HepG2 (cell line): ENCODE results near the gene DLG5.

ENCODE experiments used
- CBX2 ChIP-seq, 2 experiments: fragments of 200-600 bp in 1 of 2; sonication (generic); formaldehyde crosslinking in 1 of 2; IDR thresholded peaks; 2 replicates each; pipeline versions ENCODE4 v1.7.0 to v1.8.1; 2018 to 2022; ENCODE audit warnings: low read depth in 2 of 2, low read length in 1 of 2, mild to moderate bottlenecking in 1 of 2, missing genetic modification reagents in 1 of 2
- CHCHD3 ChIP-seq: sonication (generic); formaldehyde crosslinking; IDR thresholded peaks from 2 replicates; pipeline ENCODE4 v1.8.0; 2022; ENCODE audit warnings: mild to moderate bottlenecking, missing genetic modification reagents, moderate library complexity
- CTCF ChIP-seq: sonication (generic); formaldehyde crosslinking; IDR thresholded peaks from 2 replicates; pipeline ENCODE4 v1.5.0; 2020; ENCODE audit warnings: mild to moderate bottlenecking, missing genetic modification reagents, moderate library complexity
- EHMT2 ChIP-seq: fragments of 200-600 bp; sonication (generic); IDR thresholded peaks from 2 replicates; pipeline ENCODE4 v1.7.0; 2017; ENCODE audit warnings: antibody characterized with exemption, low read depth, low read length, borderline replicate concordance
- KDM5A ChIP-seq: fragments of 200-600 bp; sonication (generic); IDR thresholded peaks from 2 replicates; pipeline ENCODE4 v1.7.0; 2018; ENCODE audit warnings: antibody characterized with exemption, mild to moderate bottlenecking, low read length, borderline replicate concordance
- MAX ChIP-seq: IDR thresholded peaks from 2 replicates; pipeline ENCODE4 v1.6.1; 2012; ENCODE audit warnings: inconsistent platforms
- MTF1 ChIP-seq: sonication (generic); formaldehyde crosslinking; IDR thresholded peaks from 2 replicates; pipeline ENCODE4 v1.5.0; 2020; ENCODE audit warnings: missing genetic modification reagents
- SIN3A ChIP-seq: IDR thresholded peaks from 2 replicates; pipeline ENCODE4 v1.6.1; 2011; ENCODE audit warnings: low read depth, mild to moderate bottlenecking, control low read depth, low read length, borderline replicate concordance
- YY1 ChIP-seq: IDR thresholded peaks from 2 replicates; pipeline ENCODE4 v1.6.1; 2011; ENCODE audit warnings: low read length, low read depth, moderate library complexity, mild to moderate bottlenecking; ENCODE audit not compliant: insufficient read depth, insufficient replicate concordance
- ZKSCAN1 ChIP-seq: fragments of 150-350 bp; IDR thresholded peaks from 2 replicates; pipeline ENCODE4 v1.6.1; 2014; ENCODE audit warnings: low read length
- ZNF274 ChIP-seq: sonication (generic); formaldehyde crosslinking; IDR thresholded peaks from 2 replicates; pipeline ENCODE4 v1.5.1; 2020; ENCODE audit warnings: mild to moderate bottlenecking, missing genetic modification reagents
- ZSCAN29 ChIP-seq: sonication (generic); formaldehyde crosslinking; conservative IDR thresholded peaks from 2 replicates; pipeline ENCODE4 v1.4.0; 2020; ENCODE audit warnings: mild to moderate bottlenecking, missing genetic modification reagents

- TF ChIP-seq CHCHD3 (CRISPR knock-in tag): no peak
- TF ChIP-seq EHMT2: no peak
- no peak for TF ChIP-seq KDM5A
- TF ChIP-seq YY1: no peak
- no peak for TF ChIP-seq MAX
- TF ChIP-seq ZNF274 (CRISPR knock-in tag): no peak
- TF ChIP-seq ZKSCAN1: no peak
- no peak for TF ChIP-seq ZSCAN29 (CRISPR knock-in tag)
- TF ChIP-seq SIN3A: no peak
- TF ChIP-seq CTCF (CRISPR knock-in tag): no peak
- TF ChIP-seq CBX2 (IDR thresholded peaks at IDR 0.05; ENCODE audit: low read depth, low read length): no peak
- TF ChIP-seq CBX2 (CRISPR knock-in tag; IDR thresholded peaks at IDR 0.05; ENCODE audit: low read depth): no peak
- no peak for TF ChIP-seq MTF1 (CRISPR knock-in tag)
Observed at GRCh38 chr10:77881636-77882035, 44.9 kb downstream of the DLG5 start.
